ENCODE data around the gene CNN3.

CNN3 gene

GRCh38 chr1:94927405-94928175 is 680 bp upstream of the CNN3 start:
- peak overlapping the region in 20 of 21 experiments; percentile 48 to 98 (median 92) for H3K27ac ChIP-seq
- H3K4me3 ChIP-seq = peak overlapping the region; percentile 53 to 86 (median 72)

GRCh38 chr1:94926126-94926914 is 590 bp downstream of the CNN3 start:
- Histone ChIP-seq H3K27ac (peak overlapping the region; percentile 77 to 98 (median 93)), H3K4me3 (peak overlapping the region; percentile 53 to 86 (median 72))

- Histone ChIP-seq H3K27ac (peak overlapping the region; percentile 77 to 98 (median 93)), H3K4me3 (peak overlapping the region; percentile 53 to 86 (median 72))
These were observed 1.3 kb downstream of the CNN3 start for GRCh38 chr1:94925561-94926125.

- H3K27ac ChIP-seq = peak overlapping the region in 19 of 21 experiments; percentile 82 to 98 (median 94)
- peak overlapping the region; percentile 53 to 86 (median 72) for H3K4me3 ChIP-seq
These were observed 1.9 kb downstream of the CNN3 start for GRCh38 chr1:94925004-94925403.

- no peak overlapping the region for H3K4me3 ChIP-seq
- peak overlapping the region in 1 of 21 experiments; percentile 32 for H3K27ac ChIP-seq
These were observed 4.1 kb downstream of the CNN3 start for GRCh38 chr1:94922761-94923331.

- Histone ChIP-seq H3K4me3 (no peak overlapping the region), H3K27ac (no peak overlapping the region)
These were observed 4.9 kb downstream of the CNN3 start for GRCh38 chr1:94921977-94922376.

- H3K4me3 ChIP-seq = no peak overlapping the region
- H3K27ac ChIP-seq = peak overlapping the region in 11 of 21 experiments; percentile 2 to 44 (median 18)
These were observed 6.8 kb downstream of the CNN3 start for GRCh38 chr1:94920061-94920460.

GRCh38 chr1:94919241-94920030 is 7.5 kb downstream of the CNN3 start:
- H3K4me3 ChIP-seq = no peak overlapping the region
- H3K27ac ChIP-seq = peak overlapping the region in 11 of 21 experiments; percentile 2 to 44 (median 18)

GRCh38 chr1:94917251-94917650 is 9.7 kb downstream of the CNN3 start:
- Histone ChIP-seq H3K4me3 (no peak overlapping the region), H3K27ac (no peak overlapping the region)

GRCh38 chr1:94912263-94913184 is 14.4 kb downstream of the CNN3 start:
- no peak overlapping the region for H3K4me3 ChIP-seq
- H3K27ac ChIP-seq = peak overlapping the region in 1 of 21 experiments; percentile 6

GRCh38 chr1:94909486-94909885 is 17.4 kb downstream of the CNN3 start:
- Histone ChIP-seq H3K4me3 (no peak overlapping the region), H3K27ac (no peak overlapping the region)

GRCh38 chr1:94908965-94909364 is 17.9 kb downstream of the CNN3 start:
- no peak overlapping the region for H3K4me3 ChIP-seq
- no peak overlapping the region for H3K27ac ChIP-seq

- H3K27ac ChIP-seq = no peak overlapping the region
- H3K4me3 ChIP-seq = no peak overlapping the region
These were observed 18.7 kb downstream of the CNN3 start for GRCh38 chr1:94908190-94908589.

- H3K4me3 ChIP-seq = no peak overlapping the region
- peak overlapping the region in 1 of 21 experiments; percentile 17 for H3K27ac ChIP-seq
These were observed 19.8 kb downstream of the CNN3 start for GRCh38 chr1:94907136-94907535.

- H3K4me3 ChIP-seq = no peak overlapping the region
- no peak overlapping the region for H3K27ac ChIP-seq
These were observed 20.5 kb downstream of the CNN3 start for GRCh38 chr1:94906382-94906781.

- Histone ChIP-seq H3K4me3 (no peak overlapping the region), H3K27ac (no peak overlapping the region)
These were observed 21.7 kb downstream of the CNN3 start for GRCh38 chr1:94905207-94905606.

- H3K4me3 ChIP-seq = no peak overlapping the region
- peak overlapping the region in 1 of 21 experiments; percentile 17 for H3K27ac ChIP-seq
These were observed 23.5 kb downstream of the CNN3 start for GRCh38 chr1:94903280-94904009.

GRCh38 chr1:94901841-94902240 is 25.1 kb downstream of the CNN3 start:
- no peak overlapping the region for H3K4me3 ChIP-seq
- no peak overlapping the region for H3K27ac ChIP-seq

Data from skin epidermis (tissue), 12 donors.